HG03045 (cell line): Measurements from ENCODE around the gene SLC17A1.

Experiments
- ATAC-seq: cut with Tn5 transposase; IDR thresholded peaks from one replicate; pipeline ENCODE4 v1.9.1; 2021; ENCODE audit warnings: mild to moderate bottlenecking, moderate library complexity; ENCODE audit not compliant: unreplicated experiment

Gene SLC17A1, protein sequence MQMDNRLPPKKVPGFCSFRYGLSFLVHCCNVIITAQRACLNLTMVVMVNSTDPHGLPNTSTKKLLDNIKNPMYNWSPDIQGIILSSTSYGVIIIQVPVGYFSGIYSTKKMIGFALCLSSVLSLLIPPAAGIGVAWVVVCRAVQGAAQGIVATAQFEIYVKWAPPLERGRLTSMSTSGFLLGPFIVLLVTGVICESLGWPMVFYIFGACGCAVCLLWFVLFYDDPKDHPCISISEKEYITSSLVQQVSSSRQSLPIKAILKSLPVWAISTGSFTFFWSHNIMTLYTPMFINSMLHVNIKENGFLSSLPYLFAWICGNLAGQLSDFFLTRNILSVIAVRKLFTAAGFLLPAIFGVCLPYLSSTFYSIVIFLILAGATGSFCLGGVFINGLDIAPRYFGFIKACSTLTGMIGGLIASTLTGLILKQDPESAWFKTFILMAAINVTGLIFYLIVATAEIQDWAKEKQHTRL

DNA sequence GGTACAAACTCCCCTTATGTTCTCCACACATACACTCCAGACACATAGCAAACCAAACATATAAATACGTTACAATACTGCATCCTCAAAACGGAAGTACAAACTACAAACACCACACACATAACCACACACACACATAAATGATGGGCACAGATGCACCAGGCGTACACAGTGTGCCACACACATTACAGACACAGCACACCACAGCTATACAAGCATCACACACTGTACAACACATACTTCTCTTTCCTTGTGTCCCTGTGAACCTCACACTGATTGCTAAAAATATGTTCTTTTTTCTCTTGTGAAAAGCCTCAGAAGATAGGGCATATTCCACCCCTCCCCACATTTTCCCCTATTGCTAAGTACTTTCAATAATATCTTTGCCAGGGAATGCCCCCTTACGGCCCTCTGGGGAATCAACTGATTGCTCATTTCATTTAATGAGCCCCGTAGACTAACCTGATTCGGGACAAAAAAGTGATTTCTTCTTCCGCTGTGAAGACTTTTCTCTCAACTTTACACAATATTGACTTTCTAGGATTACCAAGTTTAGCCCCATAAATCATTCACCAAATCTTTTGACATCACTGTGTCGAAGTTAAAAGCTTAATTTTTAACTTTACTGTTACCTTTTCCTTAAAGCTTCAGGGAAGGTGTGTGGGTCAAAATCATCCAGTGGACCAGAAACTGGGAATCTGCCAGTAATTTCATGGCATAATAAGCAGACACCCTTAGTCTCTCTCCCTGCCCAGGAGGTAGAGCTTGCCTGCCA, at the start of gene SLC17A1:
TSS of gene SLC17A1 (minus strand) at position 521 of the 775 bp plus-strand sequence. CDS start 1,495 bp downstream, outside the sequence.
- ATAC-seq = no peak

DNA sequence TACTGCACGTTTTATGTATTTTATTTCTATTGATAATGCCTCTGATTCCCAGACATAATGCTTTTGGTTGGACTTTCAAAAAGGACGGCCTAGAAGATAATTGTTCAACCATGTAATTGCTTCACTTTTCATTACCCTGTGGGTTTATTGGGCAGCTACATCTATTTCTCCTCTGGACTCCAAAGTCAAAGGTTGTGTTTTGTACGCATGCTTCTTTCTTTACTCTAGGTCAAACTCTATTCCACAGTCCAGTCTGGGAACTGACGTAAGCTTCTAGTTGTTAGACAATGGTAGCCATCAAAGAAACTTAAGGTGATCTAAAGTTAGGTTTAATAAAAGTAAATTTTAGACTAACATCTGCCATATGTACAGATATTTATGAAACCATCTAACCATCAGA, 48.7 kb upstream of the SLC17A1 start:
- no peak for ATAC-seq

DNA sequence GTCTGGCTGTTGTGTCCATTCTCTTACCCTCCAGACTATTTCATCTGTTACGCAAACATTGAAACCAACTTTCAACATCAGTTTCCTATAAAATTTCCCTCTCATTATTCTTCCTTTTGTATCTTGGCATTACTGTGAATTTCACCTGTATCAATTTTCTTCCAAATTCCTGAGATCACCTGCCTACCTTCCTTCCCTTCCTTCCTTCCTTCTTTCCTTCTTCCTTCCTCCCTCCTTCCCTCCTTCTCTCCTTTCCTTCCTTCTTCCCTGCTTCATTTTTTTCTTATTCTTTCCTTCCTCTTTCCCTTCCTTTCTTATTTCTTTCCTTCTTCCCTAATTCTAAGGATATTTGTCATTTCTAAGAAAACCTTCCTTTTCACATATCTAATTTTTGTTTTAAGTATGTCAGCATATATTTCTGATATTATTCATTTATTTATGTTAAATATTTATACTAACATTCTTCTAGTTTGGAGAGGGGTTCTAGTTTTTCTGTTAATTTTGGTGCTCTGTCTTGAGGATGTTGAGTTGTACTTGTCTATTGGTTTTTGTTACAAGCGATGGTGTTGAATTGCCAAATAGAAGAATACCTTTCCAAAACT, 47.0 kb upstream of the SLC17A1 start:
- no peak for ATAC-seq

DNA sequence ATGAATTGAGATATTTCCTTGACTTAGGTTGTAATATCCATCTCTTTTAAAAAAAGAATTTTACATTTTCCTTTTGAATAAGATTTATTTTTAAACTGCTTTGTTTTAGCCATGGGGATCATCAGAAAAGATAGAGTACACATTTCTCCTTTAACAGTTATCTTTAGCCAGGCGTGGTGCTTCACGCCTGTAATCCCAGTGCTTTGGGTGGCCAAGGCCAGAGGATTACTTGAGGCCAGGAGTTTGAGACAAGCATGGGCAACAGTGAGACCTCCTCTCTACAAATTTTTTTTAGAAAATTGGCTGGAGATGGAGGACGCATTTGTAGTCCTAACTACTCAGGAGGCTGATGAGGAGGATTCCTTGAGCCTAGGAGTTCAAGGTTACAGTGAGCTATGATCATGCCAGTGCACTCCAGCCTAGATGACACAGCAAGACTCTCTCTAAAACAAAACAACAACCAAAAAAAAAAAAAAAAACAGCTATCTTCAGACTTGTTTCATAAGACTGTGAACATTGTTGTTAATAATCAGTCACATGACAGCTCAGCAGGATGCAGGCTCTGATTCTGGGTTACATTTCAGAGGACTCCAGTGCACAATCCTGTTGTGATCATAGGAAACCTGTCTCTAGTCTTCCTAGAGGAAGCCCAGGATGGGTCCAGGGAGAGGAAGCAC, 44.2 kb upstream of the SLC17A1 start:
- ATAC-seq = no peak

DNA sequence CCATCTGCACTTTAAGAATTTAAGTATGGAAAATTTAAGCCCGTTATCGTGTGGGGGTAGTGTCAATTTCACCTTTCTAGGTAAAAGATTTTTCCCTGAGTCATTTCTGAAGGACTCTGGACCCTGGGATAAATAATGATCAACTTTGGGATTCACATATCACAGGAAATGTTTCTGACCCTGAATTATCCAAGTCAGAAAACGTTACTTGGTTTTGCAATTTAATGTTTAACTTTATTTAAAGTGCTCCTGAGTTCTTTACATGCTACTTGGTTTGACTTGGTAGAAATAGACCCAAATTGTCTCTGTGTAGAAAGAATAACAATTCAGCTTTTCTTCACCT, 43.7 kb upstream of the SLC17A1 start:
- no peak for ATAC-seq

DNA sequence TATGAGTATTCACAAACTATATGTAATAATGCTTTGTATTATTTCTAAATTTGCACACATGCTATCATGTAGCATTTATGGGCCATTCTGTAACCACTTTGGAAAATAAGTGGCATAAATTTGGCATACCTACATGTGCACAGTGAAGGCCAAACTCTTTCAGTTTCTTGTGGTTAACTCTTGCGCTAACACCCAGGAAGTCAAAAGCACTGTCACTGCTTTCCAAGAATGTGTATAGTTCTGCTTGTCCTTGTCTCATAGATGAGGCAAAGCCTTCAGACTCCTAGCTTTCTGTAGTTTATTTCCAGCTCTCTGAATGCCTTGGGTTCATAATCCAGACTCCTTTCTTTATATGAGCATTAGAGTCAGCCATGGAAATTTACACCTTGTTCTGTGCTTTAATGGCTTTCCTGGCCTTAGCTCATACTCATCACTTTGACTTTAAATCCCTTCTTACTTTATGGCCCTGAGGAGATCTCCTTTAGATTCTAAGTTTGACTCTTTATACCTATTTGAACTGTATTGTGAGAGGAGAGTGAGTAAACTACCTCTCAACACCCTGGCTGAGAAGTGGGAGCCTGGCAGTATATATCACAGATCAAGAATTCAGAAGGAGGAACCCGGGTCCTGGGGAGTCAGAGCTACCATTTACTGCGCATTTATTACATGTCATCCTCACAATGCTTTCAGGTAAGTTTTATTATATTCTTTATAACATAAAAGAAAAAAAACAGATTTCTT, 43.1 kb upstream of the SLC17A1 start:
- ATAC-seq = no peak

DNA sequence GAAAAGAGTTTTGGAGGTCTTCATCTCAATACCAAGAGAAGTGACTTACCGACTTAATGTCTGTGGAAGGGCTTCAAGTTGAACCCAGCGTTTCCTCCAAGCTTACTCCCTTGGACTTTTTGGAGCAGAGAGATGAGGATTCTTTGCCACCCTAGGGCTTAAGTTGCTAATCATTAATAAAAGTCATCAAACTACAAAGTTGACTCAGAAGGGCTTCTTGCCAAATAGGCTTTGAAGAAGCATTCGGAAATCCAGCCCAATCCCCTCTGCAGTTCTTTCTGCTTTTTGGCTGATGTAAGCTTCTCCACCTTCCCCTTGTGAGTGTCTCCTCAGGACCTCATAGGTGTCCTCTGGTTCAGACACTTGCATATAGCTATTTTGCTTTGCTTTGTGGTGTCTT, 42.3 kb upstream of the SLC17A1 start, which contains the start of gene SLC17A3:
TSS of gene SLC17A3 (minus strand) at position 126 of the 400 bp plus-strand sequence. CDS start 5,856 bp downstream, outside the sequence.
- ATAC-seq = no peak

DNA sequence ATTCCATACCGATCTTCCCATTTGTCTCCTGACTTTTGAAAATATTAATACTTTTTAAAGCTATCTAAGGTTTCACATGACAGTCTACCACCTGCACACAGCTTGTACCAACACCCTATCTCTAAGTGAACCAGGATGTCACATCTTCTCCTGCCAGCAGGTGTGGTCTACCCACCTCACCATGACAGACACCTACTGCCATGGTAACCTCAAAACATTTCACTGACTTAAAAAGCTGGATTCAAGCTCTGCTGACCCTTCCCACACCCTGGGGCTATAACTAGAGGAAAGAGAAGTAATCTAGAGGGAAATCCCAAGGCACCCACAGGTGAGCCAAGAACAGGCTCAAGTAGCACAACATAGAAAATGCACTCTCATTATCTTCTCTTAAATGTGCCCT, 41.0 kb upstream of the SLC17A1 start:
- ATAC-seq = no peak

DNA sequence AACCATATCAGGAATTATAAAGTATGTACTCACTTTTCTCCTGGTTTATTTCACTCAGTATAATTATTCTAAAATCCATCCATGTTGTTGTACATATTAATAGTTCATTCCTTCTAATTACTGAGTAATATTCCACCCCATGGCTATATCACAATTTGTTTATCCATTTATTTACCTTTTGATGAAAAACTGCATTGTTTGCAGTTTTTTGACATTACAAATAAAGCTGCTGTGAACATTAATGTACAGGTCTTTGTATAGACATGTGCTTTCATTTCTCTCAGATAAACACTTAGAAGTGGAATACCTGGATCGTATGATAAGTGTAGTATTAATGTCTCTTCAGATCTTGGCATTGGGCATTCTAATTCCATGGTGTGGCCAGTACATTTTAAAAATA, 38.0 kb upstream of the SLC17A1 start:
- ATAC-seq = no peak

DNA sequence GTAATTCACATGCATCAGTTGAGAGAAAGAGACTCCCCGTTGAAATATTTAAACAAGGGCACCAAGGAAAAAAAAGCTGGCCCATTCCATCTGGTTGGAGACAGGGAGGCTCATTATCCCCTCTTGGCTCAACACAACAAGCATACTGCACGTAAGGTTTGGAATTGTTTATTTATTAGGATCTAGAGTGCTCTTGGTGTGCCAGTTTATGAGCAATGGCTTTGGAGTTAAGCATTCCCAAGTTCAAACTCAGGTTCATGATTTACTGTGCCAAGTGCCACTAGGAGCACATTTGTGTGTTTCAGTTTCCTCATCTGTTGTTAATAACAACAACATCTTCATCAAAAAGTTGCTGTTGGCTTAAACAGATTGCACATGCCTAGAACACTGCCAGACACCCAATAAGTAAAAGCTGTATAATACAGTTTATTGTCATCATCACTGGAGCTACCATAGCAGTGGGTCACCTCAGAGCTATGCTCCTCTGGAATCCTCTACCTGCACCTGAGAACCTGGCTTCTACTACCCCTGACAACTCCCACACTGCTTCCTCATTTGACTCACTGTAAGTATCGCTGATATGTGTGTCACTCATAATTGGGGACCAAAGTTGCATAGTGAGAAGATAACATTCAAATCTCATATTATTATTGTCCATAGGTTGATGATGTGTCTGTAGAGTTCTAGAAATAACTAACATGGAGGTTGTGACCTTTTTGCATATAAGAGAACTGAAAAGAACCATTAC, 36.8 kb upstream of the SLC17A1 start:
- no peak for ATAC-seq

DNA sequence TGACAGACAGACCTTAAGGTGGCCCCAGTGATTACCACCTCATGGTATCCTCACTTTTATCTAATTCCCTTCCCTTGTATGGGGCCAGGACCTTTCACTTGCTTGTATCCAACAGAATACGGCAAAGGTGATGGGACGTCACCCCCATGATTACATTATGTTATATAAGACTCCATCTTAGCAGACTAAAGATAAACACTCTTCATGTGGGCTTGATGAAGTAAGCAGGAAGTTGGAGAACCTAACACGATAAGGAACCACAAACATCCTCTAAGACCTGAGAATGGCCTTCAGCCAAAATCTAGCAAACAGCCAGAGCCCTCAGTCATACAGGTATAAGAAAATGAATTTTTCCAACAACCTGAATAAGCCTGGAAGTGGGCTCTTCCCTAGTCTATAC, 34.2 kb upstream of the SLC17A1 start:
- ATAC-seq = no peak

DNA sequence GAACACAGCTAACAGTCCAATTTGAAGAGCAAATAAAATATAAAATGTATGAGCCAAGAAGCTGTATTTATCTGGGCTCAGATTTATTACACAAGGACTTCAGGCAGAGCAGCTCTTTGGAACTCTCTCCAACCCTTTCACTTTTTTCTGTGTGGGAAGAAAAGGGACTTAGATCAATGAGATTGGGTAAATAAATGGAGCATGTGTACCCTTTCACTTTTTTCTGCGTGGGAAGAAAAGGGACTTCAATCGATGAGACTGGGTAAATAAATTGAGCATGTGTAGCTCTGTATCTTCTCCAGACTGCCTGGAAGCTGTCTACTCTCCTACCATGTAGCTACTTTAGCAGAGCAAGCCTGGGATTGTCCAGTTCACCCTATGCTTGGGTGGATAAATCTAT, 31.5 kb upstream of the SLC17A1 start:
- ATAC-seq = no peak

DNA sequence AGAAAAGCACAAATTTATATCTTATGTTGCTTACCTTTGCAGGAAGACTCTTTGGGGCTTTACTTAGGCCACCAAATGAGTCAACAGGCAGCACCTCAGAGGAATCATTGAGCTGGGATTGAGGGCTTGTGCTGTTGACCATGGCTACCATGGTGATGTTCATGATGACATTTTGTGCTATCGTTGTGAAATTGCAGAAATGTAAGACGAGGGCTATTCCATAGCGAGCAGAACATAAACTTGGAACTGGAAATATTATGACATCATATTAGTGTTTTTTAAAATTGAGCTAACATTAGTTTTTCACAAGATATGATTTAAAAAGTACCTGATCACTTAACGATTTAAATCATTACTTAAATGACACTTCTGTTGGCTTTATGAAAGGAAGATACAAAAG, 30.3 kb upstream of the SLC17A1 start:
- no peak for ATAC-seq

DNA sequence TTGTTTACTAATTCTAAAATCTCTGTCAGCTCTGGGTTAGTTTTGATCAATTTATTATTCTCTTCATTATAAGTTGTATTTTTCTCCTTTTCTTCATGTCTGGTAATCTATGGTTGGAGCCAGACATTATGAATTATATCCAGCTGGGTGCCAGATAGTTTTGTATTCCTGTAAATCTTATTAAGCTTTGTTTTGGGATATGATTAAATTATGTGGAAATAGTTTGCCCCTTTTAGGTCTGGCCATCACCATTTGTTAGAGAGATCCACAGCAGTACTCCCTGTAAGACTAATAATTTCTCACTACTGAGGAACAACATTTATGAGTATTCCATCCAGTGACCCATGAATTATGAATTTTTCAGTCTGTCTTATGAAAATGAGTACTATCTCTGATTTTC, 20.9 kb upstream of the SLC17A1 start:
- no peak for ATAC-seq

DNA sequence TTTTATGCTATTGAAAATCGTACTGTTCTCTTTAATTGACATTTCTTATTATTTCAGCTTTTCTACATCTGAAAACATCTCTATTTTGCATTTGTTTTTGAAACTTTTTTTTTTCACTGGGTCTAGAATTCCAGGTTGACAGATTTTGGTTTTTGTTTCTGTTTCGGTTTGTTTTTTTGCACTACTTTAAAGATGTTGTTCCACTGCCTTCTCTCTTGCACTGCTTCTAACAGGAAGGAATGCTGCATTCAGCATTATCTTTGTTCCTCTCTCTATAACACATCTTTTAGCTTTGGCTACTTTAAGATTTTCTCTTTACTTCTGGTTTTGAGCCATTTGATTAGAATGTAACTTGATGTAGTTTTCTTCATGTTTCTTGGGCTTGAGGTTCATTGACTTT, 20.1 kb upstream of the SLC17A1 start:
- ATAC-seq = no peak

DNA sequence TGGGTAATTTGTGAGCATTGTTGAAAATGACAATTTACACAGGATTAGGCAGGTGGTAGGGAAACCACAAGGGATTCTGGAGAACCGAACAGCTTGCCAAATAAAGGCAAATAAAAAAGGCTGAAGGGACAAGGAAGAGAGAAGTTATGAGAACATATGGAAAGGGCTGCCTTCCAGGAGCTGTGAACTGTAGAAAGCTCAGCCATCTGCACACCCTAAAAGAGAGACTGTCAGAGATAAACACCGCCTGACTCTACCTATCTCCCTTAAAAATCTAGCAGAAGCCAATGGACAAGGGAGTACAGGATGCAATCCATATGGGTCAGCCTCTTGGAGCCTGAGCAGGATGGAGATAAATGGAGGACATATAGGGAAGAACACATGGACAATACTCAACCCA, 12.7 kb upstream of the SLC17A1 start:
- ATAC-seq = no peak

DNA sequence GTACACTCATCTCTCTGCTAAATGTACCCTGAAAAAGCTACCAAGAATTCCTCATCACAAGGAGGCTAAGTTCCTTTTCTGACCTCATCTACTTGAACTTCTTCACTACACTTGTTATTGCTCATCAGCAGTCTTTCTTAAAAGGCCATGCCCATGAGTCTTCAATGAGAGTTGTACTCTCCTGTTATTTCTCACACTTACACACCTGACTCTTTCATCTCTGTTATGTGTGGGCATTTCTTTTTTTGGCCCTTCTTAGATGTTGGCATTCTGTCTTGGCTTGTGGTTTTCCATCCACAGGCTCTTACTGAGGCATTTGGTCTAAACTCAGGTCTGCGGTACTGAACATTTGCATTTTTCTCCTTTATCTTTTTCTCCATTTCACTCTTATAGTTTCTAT, 10.7 kb upstream of the SLC17A1 start:
- no peak for ATAC-seq

DNA sequence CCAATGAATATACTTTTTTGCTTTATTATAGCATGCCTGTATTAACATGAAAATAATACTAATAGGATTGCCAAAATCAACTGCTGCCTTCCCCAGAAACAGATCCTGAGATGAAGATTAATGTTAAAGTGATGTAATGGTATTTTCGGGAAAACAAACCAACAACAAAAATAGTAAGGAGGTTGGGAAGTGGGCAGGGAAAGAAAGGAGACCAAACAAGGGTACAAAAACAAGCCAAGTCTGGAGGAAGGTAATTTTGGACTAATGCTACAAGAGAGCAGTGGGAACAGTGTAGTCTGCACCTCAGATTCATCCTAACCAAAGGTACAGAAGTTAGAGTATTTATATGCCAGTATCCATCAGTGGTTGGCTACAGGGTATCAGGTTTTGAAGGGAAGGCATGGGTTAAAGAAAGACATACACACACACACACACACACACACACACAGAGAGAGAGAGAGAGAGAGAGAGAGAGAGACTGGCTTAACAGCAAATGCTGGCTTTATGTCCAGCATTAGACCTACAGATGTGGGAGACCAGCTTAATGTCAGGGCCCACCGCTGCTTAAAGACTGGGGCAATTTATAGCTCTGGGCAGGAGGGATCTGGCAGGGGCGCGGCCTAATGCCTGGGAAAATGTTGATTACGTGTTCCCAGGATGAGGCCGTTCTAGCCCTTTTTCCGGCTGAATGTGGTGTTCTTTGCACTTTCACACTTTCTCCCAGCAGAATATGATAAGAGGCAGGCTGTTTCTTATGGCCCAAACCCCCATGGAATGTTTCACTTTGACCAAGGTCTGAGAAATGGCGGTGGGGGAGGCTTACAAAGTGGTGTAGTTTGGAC, 3.8 kb upstream of the SLC17A1 start:
- no peak for ATAC-seq

DNA sequence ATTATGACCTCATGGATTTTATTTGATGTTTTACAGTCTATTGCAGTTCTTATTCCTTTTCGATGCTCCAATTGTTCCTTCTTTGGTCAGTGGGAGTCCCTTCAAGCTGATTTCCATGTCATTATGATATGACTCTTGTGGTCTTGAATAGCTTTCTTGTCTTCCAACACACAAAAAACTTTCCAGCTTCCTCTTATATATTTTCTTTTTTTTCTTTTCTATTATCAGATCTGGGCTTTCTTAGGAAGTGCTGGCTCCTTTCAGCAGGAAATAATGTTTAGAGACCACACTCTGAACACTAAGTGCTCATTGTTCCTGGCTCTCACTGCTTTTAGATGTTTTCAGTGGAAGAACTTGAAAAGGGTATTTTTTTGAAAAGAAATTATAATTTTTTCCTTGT, 3.1 kb upstream of the SLC17A1 start:
- no peak for ATAC-seq
